CD4-positive, alpha-beta T cell treated with Interleukin-15 for 1 hour (primary cell): ENCODE results near the gene TBPL2.
A peak's percentile ranks its signal among the peaks of the same experiment; 100 is the strongest.
"Not testable (repeated sequence)": the region's sequence is repeated elsewhere in the genome, so short reads cannot be mapped to it uniquely, and the experiment has no call there.

ENCODE experiments used
- DNase-seq: peaks from one replicate; pipeline ENCODE4 v3.0.0-alpha.2; 2020

The TBPL2 gene

GRCh38 chr14:55440385-55440784 lies at the start of gene TBPL2:
TSS of gene TBPL2 (minus strand) at chr14:55440616. CDS start at chr14:55440449, 167 bp downstream.
- no peak for DNase-seq

GRCh38 chr14:55488204-55488603 lies 47.8 kb upstream of the TBPL2 start:
- DNase-seq, result no peak

- DNase-seq, result no peak
Observed at GRCh38 chr14:55482936-55483605, 42.7 kb upstream of the TBPL2 start.

GRCh38 chr14:55481769-55482168 lies 41.4 kb upstream of the TBPL2 start:
- no peak for DNase-seq

- DNase-seq, result no peak
Observed at GRCh38 chr14:55477680-55478079, 37.3 kb upstream of the TBPL2 start.

GRCh38 chr14:55476448-55476847 lies 36.0 kb upstream of the TBPL2 start:
- DNase-seq, result not testable (repeated sequence)

GRCh38 chr14:55473786-55474185 lies 33.4 kb upstream of the TBPL2 start:
- DNase-seq, result no peak

GRCh38 chr14:55470025-55470424 lies 29.6 kb upstream of the TBPL2 start:
- DNase-seq, result no peak

GRCh38 chr14:55467307-55467706 lies 26.9 kb upstream of the TBPL2 start:
- DNase-seq, result no peak

- no peak for DNase-seq
Observed at GRCh38 chr14:55458800-55459515, 18.5 kb upstream of the TBPL2 start.

GRCh38 chr14:55457496-55457895 lies 17.1 kb upstream of the TBPL2 start:
- DNase-seq, result no peak

- DNase-seq, result not testable (repeated sequence)
Observed at GRCh38 chr14:55456411-55456810, 16.0 kb upstream of the TBPL2 start.

GRCh38 chr14:55454264-55455002 lies 14.0 kb upstream of the TBPL2 start:
- DNase-seq, result peak; percentile 32

GRCh38 chr14:55451950-55452349 lies 11.5 kb upstream of the TBPL2 start:
- DNase-seq, result no peak

GRCh38 chr14:55451398-55451797 lies 11.0 kb upstream of the TBPL2 start:
- no peak for DNase-seq

GRCh38 chr14:55450987-55451386 lies 10.6 kb upstream of the TBPL2 start:
- no peak for DNase-seq

- no peak for DNase-seq
Observed at GRCh38 chr14:55450539-55450938, 10.1 kb upstream of the TBPL2 start.

GRCh38 chr14:55450124-55450523 lies 9.7 kb upstream of the TBPL2 start:
- no peak for DNase-seq

GRCh38 chr14:55449116-55449515 lies 8.7 kb upstream of the TBPL2 start:
- DNase-seq, result no peak

- DNase-seq, result no peak
Observed at GRCh38 chr14:55448141-55448614, 7.8 kb upstream of the TBPL2 start.

- DNase-seq, result no peak
Observed at GRCh38 chr14:55446833-55447232, 6.4 kb upstream of the TBPL2 start.

- DNase-seq, result no peak
Observed at GRCh38 chr14:55446127-55446736, 5.8 kb upstream of the TBPL2 start.

- no peak for DNase-seq
Observed at GRCh38 chr14:55441286-55441685, 870 bp upstream of the TBPL2 start.
